ENCODE measurements around the gene MRPL39. TPM values are rescaled to one million over a fixed set of nuclear protein-coding genes. Genes with fewer than 3 reads are reported as not detected.
A peak's percentile ranks its signal among the peaks of the same experiment; 100 is the strongest.

MRPL39 gene
- total RNA-seq, 4 donors from 2014 or later, result 12.5 to 30.5 (median 28.1) TPM

DNA sequence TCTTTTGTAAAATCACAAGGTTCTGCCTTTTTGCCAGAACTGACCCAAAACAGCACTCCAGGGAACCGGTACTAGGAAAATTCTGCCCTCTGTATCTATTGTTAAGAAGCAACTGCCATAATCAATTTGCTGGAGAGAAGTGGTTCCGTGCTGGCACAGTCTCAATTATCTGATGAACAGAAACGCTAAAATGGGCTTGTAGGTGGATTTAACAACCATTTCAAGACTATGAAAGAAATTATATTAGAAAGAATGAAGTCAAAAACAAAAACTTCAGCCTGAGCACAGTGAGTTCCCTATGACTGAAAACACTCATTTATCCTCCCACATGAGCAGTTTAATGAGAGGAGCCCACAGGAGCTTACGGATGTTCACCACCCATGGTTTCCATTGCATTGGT, 36.2 kb upstream of the MRPL39 start:
- Histone ChIP-seq H3K27me3 (peaks cover 0 to 15% (median 0%) of the 10 kb centered on the region in 4 donors), H3K4me1 (peaks cover 8 to 25% (median 10%) of the 10 kb centered on the region in 3 donors), H3K36me3 (no peaks in the 10 kb centered on the region), H3K9me3 (no peaks in the 10 kb centered on the region), H3K4me3 (no peak overlapping the region), H3K27ac (no peak overlapping the region)
- 84 to 89% methylated on average over 4 of the region's 4 CpGs for WGBS, 2 donors
- DNase-seq, result no peak
- intact Hi-C loops (cut with DNase I), result no loop called here
- TF ChIP-seq POLR2A (IDR thresholded peaks at IDR 0.05), result no peak
- no peak for TF ChIP-seq CTCF (IDR thresholded peaks at IDR 0.05)

DNA sequence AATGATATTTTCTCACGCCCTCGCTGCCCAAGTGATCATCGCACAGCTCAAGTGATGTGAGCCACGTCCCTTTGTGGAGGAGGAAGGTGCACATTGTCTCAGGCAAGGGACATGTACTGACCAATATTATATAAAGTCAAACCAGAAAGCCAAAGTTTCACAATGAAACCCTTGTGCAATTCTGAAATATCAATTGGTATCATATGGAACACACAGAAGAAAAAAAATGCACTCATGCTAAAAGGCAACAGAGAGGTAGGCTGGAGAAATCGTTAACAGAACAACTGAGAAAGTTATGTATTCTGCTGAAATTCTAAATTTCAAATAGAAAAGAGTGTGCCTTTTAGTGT, 33.6 kb upstream of the MRPL39 start:
- intact Hi-C loops (cut with DNase I), result no loop called here
- H3K27ac ChIP-seq, result peak overlapping the region in 2 of 4 donors; percentile 85 to 89
- 44 to 76% methylated on average over 5 of the region's 5 CpGs for WGBS, 2 donors
- H3K9me3 ChIP-seq, result no peaks in the 10 kb centered on the region
- peak overlapping the region in 3 of 4 donors; percentile 58 to 75 (median 68) for H3K4me3 ChIP-seq
- H3K36me3 ChIP-seq, result no peaks in the 10 kb centered on the region
- peaks cover 8 to 29% (median 10%) of the 10 kb centered on the region in 3 donors for H3K4me1 ChIP-seq
- no peak for DNase-seq
- TF ChIP-seq CTCF (IDR thresholded peaks at IDR 0.05), result no peak
- no peak for TF ChIP-seq POLR2A (IDR thresholded peaks at IDR 0.05)
- peaks cover 0 to 30% (median 0%) of the 10 kb centered on the region in 4 donors for H3K27me3 ChIP-seq

DNA sequence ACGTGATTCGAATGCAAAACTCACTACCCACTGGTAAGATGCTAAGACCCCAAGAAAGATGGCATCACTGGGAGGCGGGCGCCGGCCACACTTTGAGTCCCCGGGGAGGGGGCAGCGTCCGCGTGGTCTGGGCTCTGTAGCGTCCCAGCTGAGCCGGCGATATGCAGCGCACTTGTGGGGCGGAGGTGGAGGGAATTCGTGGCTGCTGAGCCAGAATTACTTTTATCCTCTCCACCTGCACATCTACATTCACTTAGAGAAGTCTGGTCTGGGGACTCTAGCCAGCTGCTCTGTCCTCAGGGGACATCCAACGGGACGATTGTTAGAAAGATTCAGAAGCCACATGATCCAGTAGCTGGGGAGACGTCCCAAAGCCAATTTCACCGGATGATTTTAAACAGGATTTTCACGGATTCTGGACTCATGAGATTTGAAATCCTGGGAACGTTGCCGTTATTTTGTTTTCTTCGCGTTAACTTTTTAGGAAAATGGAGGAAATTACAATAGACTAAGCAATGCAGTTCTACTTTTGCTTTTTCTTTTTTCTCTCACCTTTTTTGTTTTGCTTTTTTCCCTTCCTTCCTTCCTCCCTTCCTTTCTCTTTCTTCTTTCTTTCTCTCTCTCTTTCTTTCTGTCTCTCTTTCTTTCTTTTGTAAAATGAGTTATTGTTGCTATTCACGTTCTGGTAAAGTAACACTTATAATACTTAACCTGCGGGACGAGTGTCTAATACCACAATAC, 33.1 kb upstream of the MRPL39 start:
- Histone ChIP-seq H3K36me3 (no peaks in the 10 kb centered on the region), H3K27ac (peak overlapping the region; percentile 75 to 89 (median 86)), H3K9me3 (no peaks in the 10 kb centered on the region), H3K4me1 (peaks cover 8 to 29% (median 10%) of the 10 kb centered on the region in 3 donors), H3K27me3 (peaks cover 0 to 30% (median 0%) of the 10 kb centered on the region in 4 donors), H3K4me3 (peak overlapping the region; percentile 41 to 75 (median 63))
- TF ChIP-seq CTCF (IDR thresholded peaks at IDR 0.05) (no peak), POLR2A (IDR thresholded peaks at IDR 0.05) (no peak)
- no peak for DNase-seq
- 7 to 13% methylated on average over 14 to 27 of the region's 27 CpGs for WGBS, 2 donors
- intact Hi-C loops (cut with DNase I), result no loop called here

GRCh38 chr21:25639551-25640201, 32.4 kb upstream of the MRPL39 start:
- H3K27me3 ChIP-seq, result peaks cover 0 to 30% (median 0%) of the 10 kb centered on the region in 4 donors
- H3K4me3 ChIP-seq, result peak overlapping the region; percentile 41 to 75 (median 63)
- peak in 1 of 6 experiments; percentile 26 for TF ChIP-seq CTCF (IDR thresholded peaks at IDR 0.05)
- TF ChIP-seq POLR2A (IDR thresholded peaks at IDR 0.05), result peak in 1 of 4 donors; percentile 16
- DNase-seq, result no peak
- no peaks in the 10 kb centered on the region for H3K9me3 ChIP-seq
- intact Hi-C loops (cut with DNase I), result no loop called here
- peaks cover 8 to 29% (median 10%) of the 10 kb centered on the region in 3 donors for H3K4me1 ChIP-seq
- 0% methylated on average over 2 of the region's 40 CpGs; no CpG with 5 or more reads in 1 of the 2 donors for WGBS, 2 donors
- H3K36me3 ChIP-seq, result no peaks in the 10 kb centered on the region
- peak overlapping the region; percentile 75 to 89 (median 86) for H3K27ac ChIP-seq
